Measurements from ENCODE around the gene LRRC58.
"Not testable (repeated sequence)": the region's sequence is repeated elsewhere in the genome, so short reads cannot be mapped to it uniquely, and the experiment has no call there.

The LRRC58 gene

DNA sequence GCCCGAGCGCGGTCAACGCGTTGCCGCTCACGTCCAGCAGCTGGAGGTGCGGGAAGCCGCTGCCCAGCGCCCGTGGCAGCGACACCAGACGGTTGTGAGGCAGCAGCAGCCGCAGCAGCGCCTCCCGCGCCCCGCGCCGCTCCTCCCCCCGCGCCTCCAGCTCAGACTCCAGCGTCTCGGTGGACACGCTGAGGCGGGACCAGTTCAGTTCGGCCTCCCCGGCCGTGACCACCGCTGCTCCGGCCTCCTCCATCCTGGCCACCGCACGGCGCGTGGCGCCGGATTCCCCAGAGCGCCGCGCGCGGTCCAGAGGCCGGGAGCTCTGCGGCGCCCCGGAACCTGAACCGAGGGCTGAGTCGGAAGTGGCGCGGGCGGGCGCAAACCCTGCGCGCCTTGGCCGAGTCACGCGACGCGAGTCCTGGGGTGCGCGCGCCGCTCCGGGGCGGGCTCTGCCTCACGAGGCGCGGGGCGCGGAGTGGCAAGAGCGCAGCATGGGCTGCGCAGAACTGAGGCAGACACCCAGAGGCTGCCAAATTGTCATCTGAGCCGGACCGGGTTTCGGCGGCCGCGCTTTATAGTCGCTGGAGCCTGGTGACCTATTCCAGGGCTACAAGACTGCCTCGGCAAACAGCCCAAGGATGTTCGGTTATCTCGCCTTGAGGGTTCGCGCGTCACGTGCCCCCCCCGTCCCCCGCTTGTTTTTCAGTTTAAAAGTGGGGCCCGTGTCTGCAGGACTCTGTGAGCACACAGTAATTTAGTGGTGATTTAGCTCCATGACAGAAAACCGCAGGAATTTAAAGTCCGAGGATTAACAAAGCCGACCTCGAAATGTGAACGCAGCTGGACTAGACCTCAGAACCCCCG, at the start of gene LRRC58:
LRRC58 (minus strand) TSS at position 364 of the 864 bp plus-strand sequence; CDS start at position 253, 111 bp downstream.
- DNase-seq (ENCODE audit: low read depth), result peak; percentile 64

DNA sequence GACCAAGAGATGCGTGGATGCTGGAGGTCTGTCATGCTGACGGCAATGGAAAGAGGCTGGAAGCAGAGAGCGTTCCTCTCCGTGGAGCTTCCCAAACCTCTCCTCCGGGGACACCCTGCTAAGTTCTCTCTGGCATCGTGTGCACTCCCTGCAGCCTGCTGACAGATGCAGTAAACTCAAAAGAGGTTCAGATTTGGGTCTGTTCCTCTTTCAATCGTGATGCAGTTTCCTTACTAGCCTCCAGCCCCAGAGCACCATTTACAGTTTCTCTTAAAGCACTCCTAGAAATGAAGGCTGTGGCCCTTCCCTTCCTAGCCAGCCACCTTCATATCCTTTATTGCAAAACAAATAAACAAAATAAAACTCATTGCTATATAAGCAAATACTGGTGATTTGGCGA, 47.3 kb upstream of the LRRC58 start:
- DNase-seq (ENCODE audit: low read depth), result no peak

DNA sequence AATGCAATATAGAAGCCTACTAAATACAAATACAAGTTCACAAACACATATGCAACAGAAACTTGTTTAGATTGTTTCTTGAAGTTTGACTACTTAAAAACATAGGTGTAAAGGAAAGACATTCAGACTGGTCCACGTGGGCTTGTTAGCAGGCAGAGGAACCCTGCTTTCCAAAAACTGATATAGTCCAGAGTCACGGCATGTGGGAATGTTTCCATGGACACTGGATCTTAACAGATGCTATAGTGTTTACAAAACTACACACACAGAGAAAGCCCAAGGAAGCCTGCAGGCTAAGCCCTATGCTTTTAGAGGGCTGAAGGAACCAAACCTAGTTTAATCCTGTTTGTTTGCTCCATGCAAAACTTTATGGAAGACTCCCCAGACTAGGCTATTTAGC, 45.2 kb upstream of the LRRC58 start:
- no peak for DNase-seq (ENCODE audit: low read depth)

DNA sequence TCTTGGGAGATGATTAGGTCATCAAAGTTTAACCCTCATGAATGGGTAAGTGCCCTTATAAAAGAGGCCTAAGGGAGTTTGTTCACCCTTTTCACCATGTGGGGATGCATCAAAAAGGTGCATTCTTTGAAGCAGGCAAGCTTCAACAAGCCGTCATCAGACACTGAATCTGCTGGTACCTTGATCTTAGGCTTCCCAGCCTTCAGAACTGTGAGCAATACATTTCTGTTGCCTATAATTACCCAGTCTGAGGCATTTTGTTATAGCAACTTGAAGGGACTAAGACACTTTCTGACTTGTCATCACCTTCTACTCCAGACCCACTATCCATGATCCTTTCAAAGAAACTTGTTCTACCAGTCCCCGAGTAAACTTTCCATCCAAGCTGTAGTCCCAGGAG, 44.6 kb upstream of the LRRC58 start:
- DNase-seq (ENCODE audit: low read depth), result no peak

DNA sequence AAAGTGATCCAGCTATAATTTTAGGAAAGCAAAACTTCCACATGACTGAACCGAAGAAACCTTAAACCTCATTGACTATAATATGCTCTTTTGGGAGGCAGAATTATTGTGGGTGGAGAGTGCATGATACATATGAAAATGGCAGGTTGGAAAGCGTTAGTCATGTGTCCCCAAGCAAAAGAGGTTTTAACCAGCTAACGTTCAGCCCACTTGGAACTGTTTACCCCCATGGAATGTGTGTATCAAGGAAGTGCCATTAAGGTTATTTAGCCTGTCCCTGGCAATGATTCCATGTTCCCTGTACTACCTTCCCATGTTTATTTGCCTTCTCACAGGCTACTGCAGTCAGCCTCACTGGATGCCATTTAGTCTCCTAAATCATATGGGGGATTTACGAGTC, 44.1 kb upstream of the LRRC58 start:
- no peak for DNase-seq (ENCODE audit: low read depth)

DNA sequence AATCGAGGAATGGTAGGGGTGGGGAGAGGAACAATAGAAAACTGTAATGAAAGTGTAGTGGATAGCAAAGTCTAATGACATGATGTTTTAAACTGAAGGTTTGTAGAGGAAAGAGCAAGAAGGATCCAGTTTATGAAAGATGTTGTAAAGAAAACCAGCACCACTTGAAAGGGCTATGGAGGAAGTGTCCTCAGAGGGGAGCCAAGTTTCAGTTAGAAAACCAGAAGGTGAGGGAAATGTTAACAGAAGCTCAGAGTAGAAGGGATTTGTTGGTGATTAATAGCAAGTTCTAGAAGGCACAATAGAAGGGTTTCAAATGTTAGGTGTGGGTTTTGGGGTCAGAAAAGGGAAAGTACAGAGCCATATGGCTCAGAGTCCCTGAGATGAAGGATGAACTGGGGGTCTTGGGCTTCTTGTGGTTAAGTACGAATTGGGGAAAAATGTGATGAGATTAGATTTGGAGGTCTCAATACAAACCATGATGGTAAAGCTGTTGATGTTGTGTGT, 33.8 kb upstream of the LRRC58 start:
- DNase-seq (ENCODE audit: low read depth), result no peak

DNA sequence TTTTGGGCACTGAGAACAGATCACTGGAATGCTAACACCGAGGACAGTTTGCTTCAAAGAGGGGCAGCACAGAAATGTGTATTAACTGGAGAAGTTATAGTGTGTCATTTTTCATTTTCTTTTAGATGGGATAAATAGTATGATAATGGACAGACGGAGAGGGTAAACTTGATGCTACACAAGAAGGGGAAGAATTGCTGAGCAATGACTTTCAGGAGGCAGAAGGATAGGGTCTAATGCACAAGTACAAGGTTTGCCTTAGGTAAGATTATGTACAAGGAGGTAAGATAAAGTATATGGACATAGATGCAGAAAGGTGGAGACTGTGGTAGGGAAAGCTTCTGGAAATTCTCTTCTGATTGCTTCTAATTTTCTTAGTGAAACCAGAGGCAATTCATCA, 32.3 kb upstream of the LRRC58 start:
- DNase-seq (ENCODE audit: low read depth), result no peak

DNA sequence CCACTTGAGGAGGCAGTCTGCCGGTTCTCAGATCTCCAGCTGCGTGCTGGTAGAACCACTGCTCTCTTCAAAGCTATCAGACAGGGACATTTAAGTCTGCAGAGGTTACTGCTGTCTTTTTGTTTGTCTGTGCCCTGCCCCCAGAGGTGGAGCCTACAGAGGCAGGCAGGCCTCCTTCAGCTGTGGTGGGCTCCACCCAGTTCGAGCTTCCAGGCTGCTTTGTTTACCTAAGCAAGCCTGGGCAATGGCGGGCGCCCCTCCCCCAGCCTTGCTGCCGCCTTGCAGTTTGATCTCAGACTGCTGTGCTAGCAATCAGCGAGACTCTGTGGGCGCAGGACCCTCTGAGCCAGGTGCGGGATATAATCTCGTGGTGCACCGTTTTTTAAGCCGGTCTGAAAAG, 28.8 kb upstream of the LRRC58 start:
- not testable (repeated sequence) for DNase-seq (ENCODE audit: low read depth)

DNA sequence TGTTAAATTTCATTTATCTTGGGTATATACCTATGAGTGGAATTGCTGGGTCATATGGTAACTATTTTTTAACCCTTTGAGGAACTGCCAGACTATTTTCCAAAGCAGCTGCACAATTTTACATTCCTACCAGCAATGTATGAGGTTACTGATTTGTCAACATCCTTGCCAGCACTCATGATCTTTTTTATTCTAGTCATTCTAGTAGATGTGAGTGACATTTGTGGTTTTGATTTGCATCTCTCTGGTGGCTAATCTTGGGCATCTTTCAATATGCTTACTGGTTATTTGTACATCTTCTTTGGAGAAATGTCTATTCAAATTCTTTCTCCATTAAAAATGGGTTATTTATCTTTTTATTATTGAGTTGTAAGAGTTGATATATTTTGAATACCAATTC, 21.3 kb upstream of the LRRC58 start:
- no peak for DNase-seq (ENCODE audit: low read depth)

DNA sequence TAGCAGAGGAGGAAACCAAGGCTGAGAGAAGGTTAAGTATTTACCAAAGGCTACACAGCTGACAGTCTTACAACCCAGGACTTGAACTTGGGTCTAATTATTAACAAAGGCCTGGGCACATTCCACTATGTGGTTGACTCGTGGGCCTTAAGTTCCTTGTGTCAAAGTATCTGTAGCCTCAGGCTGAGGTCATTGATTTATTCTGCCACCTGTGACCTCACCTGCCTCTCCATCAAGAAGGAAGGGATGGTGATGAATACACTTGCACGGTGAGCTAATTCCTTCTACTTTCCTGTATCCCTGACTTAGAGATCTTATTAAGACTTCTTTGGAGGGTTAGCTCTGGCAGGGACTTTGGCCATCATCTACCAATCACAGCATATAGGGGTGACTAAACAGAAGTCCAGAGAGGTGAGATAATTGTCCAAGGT, 19.9 kb upstream of the LRRC58 start:
- DNase-seq (ENCODE audit: low read depth), result no peak

DNA sequence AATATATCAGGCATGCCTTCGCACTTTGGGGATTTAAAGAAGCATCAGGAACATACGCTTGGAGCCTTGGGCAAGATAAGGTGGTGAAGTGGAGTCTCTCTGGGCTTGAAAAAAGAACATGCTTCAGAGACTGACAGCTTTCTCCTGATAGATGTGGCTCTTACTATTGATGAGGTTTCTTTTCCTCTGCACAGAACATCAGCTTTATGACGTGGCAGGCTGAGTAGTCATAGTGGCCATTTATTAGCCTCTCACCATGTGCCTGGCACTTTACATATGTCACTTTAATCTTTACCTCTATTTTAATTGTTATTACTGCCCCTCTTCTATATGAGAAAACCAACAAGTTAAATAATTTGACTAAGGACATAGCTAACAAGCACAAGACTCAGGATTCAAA, 19.0 kb upstream of the LRRC58 start:
- DNase-seq (ENCODE audit: low read depth), result no peak

DNA sequence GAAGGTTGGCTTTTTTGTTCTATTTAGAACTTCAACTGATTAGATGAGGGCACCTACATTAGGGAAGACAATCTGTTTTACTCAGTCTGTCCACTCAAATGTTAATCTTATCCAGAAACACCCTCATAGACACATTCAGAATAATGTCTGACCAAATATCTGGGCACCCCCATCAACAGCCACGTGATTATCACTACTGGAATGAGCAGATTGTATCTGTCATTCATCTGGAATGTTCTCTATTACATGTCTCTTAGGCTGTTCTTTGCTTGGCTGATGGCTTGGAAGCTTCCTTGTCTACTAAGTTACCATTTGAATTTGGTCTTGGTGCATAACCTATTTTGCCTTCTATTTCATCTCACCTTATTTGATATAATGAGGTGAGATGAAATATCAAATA, 15.7 kb upstream of the LRRC58 start:
- no peak for DNase-seq (ENCODE audit: low read depth)

DNA sequence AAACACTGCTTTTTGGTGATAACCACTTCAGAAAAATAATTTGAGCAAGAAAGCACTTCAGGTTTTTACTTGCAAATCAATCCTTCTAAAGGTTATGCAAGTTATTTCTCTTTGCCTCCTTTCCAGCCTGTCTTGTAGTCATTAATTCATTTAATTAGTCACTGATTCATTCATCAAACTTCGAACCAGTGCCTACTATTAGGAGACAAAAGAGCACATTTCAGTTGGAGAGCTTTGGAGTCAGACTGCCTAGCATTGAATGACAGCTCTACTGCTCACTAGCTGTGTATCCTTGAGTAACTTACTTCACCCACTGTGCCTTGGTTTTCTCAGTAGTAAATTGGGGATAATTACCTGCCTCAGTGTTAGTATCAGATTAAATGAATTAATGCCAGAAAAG, 14.9 kb upstream of the LRRC58 start:
- DNase-seq (ENCODE audit: low read depth), result no peak

DNA sequence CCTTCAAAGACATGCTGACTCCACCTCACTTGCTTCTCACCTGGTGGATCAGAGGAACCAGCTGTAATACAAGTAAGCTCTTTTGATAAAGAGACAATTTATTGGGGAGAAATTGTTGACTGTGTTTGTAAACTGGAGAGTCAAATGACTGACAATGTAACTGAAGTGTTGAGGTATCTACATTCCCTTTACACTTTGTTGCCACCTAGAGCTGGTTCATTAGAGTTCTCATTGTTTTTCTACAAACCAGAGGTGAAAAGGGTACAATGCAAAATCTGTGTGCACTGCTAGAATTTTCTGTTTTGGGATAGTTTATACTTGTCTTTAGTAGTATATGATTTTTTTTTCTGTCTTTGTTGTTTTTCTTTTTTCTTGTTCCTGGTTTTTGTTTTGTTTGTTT, 8.7 kb upstream of the LRRC58 start:
- no peak for DNase-seq (ENCODE audit: low read depth)

DNA sequence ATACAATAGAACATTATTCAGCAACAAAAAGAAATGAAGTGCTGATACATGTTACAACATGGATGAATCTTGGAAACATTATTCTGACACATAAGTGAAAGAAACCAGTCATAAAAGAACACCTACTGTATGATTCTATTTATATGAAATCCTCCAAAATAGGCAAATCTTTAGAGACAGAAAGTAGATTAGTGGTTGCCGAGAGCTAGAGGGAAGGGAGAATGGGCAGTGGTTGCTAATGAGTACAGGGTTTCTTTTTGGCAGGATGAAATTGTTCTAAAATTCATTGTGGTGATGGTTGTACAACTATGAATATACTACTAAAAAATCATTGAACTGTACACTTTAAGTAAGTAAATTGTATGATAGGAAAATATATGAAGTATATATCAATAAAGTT, 6.3 kb upstream of the LRRC58 start:
- DNase-seq (ENCODE audit: low read depth), result no peak

DNA sequence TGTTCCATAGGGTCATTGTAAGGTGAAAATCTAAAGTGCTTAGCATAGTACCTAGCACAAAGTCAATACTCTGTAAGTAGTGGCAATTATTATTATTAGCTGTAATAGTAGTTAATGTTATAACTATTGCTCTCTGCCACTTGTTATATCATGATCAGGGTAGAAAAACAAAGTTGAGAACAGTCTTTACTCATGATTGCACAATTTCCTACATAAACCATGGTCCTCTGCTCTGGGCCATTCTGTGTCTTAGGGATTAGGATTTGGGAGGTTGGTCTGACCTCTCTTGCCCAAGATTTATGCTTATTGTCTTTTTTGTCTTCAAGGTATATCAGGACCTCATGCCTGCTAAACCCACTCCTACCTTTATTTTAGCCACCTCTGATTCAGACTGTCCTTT, 4.3 kb upstream of the LRRC58 start:
- no peak for DNase-seq (ENCODE audit: low read depth)

DNA sequence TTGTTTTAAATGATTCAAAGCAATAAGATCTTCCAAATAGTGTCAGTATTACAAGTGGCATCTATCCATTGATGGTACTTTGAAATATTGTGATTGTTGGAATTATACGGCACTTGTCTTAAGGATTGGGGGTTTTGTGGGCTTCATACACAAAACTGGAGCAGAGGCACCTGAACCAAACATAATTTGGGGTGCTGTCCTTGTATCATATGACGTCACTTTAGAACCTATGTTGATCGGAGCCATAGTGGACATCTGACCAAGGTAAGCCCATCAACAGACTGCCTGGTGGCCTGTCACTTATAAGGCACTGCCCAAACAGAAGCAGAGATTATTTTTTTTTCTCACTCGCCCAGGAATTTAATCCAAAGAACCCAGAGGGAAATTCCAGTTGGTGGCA, 2.9 kb upstream of the LRRC58 start:
- DNase-seq (ENCODE audit: low read depth), result no peak

DNA sequence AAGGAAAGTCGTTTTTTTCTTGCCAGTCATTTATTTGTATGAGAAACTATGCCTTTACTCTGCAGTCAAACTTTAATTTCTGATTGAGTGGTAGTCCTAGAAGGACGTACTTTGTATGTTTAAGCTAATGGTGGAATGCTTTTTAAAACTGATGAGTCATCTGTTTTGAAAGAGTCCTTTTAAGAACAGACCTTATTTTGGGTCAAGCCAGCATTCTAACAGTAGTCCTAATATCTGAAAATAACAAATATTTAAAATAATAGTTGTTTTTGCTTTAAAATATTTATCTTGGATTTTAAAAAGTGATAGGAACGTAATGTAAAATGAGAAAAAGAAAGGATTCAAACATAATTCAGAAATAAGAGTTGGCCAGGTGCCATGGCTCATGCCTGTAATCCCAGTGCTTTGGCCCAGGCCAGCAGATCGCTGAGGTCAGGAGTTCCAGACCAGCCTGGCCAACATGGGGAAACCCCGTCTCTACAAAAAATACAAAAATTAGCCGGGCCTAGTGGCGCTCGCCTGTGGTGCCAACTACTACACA, 1.3 kb upstream of the LRRC58 start:
- no peak for DNase-seq (ENCODE audit: low read depth)

DNA sequence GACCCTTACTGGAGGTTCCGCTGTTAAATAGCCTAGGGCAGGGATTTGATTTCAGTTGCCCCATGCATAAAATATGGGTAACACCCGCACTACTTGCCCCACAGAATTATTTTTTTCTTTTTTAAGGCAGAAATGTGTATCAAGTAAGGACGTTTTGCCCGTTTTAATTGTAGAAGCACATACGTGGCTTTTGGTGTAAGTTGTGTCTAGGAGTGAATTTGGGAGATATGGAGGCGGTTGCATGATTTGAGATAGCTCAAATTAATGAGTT, 636 bp upstream of the LRRC58 start:
- DNase-seq (ENCODE audit: low read depth), result no peak

DNA sequence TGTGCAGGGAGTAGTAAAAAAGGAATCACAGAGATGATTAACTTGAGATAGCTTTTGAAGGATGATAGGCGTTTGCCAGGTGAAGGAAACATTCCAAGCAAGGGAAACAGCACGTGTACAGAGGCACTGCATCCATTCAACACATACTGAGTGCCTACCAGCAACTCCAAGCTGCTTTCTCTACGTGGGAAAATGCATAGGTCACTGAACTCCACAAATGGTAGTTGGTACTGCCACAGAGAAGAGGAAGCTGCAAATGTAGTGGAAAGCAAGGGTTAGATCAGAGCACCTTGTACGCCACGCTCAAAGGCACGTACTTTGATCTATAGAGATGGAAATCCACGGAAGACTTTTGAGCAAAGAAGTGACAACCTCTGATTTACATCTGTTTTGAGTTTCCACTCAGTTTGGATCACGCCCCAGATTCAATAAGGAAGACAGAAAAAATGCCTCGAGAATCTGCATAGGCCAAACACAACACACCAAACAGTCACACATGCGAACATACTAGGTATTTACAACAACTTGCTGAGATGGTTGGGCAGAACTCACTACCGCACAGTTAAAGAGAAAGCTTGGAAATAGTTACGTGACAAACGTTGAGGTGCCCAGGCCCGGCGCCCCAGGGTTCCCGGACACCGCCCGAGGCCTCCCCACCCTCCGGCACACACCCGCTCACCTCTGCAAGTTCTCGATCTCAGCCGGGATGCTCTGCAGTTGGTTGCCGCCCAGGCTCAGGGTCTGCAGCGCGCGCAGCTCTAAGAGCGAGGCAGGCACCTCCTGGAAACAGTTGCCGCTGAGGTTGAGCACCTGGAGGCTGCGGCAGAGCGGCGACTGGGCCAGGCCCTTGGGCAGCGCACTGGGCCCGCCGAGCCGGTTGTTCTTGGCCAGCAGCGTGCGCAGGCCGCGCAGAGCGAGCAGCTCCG, 826 bp downstream of the LRRC58 start:
- peak; percentile 15 for DNase-seq (ENCODE audit: low read depth)

DNA sequence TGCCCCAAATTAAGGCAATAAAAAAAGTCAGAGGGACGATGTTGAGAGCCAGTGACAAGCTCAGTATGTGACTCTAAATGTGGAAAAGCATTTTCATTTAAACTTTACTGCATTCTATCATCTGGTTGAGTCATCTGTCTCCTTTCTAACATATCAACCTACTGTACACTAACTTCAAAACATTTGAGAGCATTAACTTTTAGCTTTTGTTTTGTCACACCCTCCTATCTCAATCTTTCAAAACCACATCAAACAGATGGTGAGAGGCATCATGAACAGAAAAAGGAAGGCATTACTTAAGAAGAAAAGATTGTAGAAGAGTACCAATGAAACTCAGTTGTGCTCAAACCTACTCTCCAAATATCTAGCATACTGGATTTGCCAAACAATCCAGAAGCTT, 4.8 kb downstream of the LRRC58 start:
- DNase-seq (ENCODE audit: low read depth), result no peak

DNA sequence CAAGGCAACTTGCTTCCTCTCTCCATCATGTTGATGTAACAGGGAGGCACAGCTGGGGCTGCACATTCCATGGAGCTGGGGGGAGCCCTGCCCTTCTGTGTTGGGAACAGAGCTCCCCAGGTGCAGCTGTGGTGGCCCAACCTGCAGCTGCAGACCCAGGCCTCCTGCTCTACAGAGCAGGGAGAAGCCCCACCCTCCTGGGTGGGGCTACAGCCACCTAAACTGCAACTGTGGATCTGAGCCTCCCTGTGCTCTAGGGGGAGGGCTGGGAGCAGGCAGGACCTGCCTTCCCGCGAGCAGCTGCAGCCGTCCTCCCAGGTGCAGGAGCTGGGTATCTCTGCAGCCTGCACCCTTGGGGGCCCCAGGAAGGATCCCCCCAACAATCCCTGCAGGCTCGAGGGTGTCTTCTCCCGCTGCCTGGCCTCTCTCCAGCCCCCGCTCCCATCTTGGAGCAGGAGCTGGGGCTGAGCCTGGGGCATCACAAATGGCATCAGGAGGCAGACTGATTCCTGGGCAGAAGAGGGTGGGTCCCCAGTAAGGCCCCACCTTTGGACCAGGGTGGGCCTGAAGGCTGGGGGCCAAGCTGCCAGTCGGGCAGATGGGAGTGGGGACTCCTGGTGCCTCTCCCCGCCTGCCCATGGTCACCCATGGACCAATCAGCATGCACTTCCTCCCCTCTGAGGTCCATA, 7.4 kb downstream of the LRRC58 start:
- DNase-seq (ENCODE audit: low read depth), result no peak

Measured in stimulated activated CD8-positive, alpha-beta memory T cell treated with anti-CD3 and anti-CD28 coated beads, Interleukin-7, amount 100 ng/mL, for 24 hours (primary cell).